ENCODE results near the gene C1QTNF2. TPM values are rescaled to one million over a fixed set of nuclear protein-coding genes. Genes with fewer than 3 reads are reported as not detected.

C1QTNF2 gene
- total and polyA plus RNA-seq, 7 donors, result 0.85 to 2.5 (median 1.1) TPM; not detected in 2

DNA sequence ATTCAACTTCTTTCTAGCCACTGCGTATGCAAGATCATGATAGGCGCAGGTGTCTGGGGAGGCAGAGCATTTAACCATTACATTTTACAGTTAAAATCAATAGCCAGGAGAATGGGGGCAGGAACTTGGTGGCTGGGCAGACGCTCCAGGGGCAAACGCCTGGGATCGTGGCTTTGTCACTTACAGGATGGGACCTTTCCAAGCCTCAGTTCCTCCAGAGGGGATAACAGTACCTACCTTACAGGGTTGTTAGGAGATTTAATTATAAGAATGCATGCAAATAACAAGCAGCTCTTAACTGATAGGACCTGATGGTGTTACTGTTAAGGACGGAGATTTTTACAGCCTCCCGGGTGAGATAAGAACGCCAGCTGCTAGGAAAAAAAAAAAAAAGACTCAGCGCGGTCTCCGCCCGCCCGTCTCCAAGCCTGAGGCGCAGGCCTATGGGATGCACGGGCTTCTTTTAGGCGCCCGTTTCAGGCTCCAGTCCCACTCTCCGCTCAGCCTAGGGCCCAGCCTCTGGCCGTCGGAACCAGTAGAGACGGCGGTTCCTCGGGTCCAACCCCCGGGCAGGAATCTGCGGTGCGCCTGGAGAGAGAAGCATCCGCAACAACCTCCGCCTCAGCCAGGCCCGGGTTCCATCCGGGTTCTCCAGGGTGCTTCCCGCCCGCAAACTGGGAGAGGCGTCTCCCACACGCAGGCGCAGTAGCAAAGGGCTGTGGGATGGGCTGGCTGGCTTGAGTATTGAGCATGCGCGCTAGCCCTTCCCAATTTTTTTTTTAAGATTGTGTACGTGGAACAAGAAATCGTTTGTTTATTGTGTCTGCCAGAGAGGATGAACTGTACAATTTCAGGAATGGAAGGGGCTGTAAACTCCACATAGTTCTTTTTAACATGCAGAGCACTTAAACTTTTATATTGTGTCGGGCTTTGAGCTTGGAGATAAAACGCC, 29.3 kb upstream of the C1QTNF2 start, which contains the start of gene FAM200C:
Gene FAM200C, minus strand, starts transcription at position 653 of the 952 bp plus-strand sequence. CDS start 4,564 bp downstream, outside the sequence.
- 1% methylated on average over 41 of the region's 41 CpGs for WGBS, 2 donors
- H3K27me3 ChIP-seq, result no peaks in the 10 kb centered on the region
- H3K9me3 ChIP-seq, result no peaks in the 10 kb centered on the region
- DNase-seq, result peak; percentile 96
- peaks cover 7 to 35% (median 19%) of the 10 kb centered on the region in 4 donors for H3K36me3 ChIP-seq
- TF ChIP-seq EP300 (IDR thresholded peaks at IDR 0.05) (peak in 1 of 4 donors; percentile 7), POLR2A (IDR thresholded peaks at IDR 0.05) (peak; percentile 94 to 96), POLR2AphosphoS5 (IDR thresholded peaks at IDR 0.05) (peak; percentile 96 to 99 (median 98))
- TF ChIP-seq, protein P1, sequence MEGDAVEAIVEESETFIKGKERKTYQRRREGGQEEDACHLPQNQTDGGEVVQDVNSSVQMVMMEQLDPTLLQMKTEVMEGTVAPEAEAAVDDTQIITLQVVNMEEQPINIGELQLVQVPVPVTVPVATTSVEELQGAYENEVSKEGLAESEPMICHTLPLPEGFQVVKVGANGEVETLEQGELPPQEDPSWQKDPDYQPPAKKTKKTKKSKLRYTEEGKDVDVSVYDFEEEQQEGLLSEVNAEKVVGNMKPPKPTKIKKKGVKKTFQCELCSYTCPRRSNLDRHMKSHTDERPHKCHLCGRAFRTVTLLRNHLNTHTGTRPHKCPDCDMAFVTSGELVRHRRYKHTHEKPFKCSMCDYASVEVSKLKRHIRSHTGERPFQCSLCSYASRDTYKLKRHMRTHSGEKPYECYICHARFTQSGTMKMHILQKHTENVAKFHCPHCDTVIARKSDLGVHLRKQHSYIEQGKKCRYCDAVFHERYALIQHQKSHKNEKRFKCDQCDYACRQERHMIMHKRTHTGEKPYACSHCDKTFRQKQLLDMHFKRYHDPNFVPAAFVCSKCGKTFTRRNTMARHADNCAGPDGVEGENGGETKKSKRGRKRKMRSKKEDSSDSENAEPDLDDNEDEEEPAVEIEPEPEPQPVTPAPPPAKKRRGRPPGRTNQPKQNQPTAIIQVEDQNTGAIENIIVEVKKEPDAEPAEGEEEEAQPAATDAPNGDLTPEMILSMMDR (IDR thresholded peaks at IDR 0.05), result no peak
- peak within 1 kb of the TSS; percentile 89 to 92 (median 90) for H3K27ac ChIP-seq
- peaks cover 0 to 36% (median 27%) of the 10 kb centered on the region in 4 donors for H3K4me1 ChIP-seq
- peak within 1 kb of the TSS; percentile 64 to 73 (median 72) for H3K4me3 ChIP-seq
- intact Hi-C loops (cut with DNase I), result loop anchor here (1.0 to 5.0 kb wide), 2 partner anchors 19 to 282 kb away; partner anchors contain the start of gene PWWP2A

DNA sequence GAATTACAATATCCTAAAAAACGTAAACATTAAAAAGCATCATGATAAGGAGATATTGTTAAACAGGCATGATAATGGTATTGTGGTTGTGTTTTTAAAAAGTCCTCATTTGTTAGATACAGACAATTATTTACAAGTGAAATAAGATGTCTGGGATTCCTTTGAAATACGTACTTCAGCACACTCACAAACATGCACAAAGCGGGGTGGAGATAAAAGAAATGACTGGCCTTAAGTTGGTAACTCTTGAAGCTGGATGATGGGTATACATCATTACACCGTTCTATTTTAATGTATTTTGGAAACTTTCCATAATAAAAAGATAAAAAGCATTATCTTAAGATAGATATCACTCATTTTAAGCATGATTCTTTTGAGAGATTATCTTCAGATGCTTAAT, 28.4 kb upstream of the C1QTNF2 start:
- Histone ChIP-seq H3K36me3 (peaks cover 0 to 26% (median 11%) of the 10 kb centered on the region in 4 donors), H3K27me3 (no peaks in the 10 kb centered on the region), H3K4me1 (peaks cover 0 to 45% (median 30%) of the 10 kb centered on the region in 4 donors), H3K4me3 (peak overlapping the region; percentile 64 to 73 (median 72)), H3K9me3 (no peaks in the 10 kb centered on the region), H3K27ac (peak overlapping the region in 3 of 4 donors; percentile 90 to 92 (median 91))
- 26 to 58% methylated on average over 4 of the region's 4 CpGs for WGBS, 2 donors
- no peak for DNase-seq
- TF ChIP-seq, protein P1 (IDR thresholded peaks at IDR 0.05), result no peak
- TF ChIP-seq EP300 (IDR thresholded peaks at IDR 0.05), result no peak
- intact Hi-C loops (cut with DNase I), result no loop called here

DNA sequence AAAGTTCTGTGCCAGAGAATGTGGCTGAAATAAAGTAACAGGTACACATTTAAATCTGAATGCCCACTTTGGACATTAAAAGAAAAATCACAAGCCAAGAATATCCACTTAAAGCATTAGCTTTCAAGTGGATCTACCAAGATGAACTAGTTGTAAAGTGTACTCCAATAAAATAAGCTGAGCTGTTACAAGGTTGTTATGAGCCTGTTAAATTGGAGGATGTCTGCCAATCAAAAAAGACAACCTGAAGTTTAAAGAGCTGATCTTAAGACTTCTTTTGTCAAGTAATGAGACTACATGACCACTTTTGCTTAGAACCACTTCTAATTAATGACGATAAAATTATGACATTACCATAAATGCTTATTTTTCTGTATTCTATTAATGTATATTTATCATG, 27.1 kb upstream of the C1QTNF2 start:
- Histone ChIP-seq H3K9me3 (no peaks in the 10 kb centered on the region), H3K27ac (no peak overlapping the region), H3K36me3 (peaks cover 0 to 13% (median 2%) of the 10 kb centered on the region in 4 donors), H3K27me3 (no peaks in the 10 kb centered on the region), H3K4me1 (peaks cover 0 to 52% (median 34%) of the 10 kb centered on the region in 4 donors), H3K4me3 (no peak overlapping the region)
- intact Hi-C loops (cut with DNase I), result no loop called here
- DNase-seq, result no peak
- TF ChIP-seq EP300 (IDR thresholded peaks at IDR 0.05) (no peak), POLR2AphosphoS5 (IDR thresholded peaks at IDR 0.05) (no peak), POLR2A (IDR thresholded peaks at IDR 0.05) (no peak)
- TF ChIP-seq, protein P1 (IDR thresholded peaks at IDR 0.05), result no peak
- WGBS, 2 donors, result 88 to 97% methylated on average over 1 of the region's 1 CpG

DNA sequence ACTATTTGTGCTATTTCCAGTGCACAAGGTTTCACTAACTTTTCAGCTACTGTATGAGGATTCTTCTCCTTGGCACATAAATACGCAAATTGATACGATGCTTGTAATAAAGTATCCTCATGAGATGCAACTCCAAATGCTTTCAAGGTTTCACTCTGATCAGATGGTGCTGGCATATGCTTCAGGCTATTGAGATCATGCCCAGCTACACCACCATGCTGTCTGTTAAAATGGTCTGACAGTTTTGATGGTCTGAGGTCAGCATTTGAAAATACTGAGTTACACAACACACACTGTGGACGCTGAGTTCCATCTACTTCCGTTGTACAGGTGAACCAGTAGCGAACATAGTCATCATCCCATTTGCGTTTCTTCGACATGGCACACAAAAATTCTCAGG, 24.7 kb upstream of the C1QTNF2 start:
- WGBS, 2 donors, result 96 to 97% methylated on average over 7 of the region's 7 CpGs
- no peak for DNase-seq
- H3K27ac ChIP-seq, result no peak overlapping the region
- H3K36me3 ChIP-seq, result no peaks in the 10 kb centered on the region
- no peaks in the 10 kb centered on the region for H3K9me3 ChIP-seq
- no peaks in the 10 kb centered on the region for H3K27me3 ChIP-seq
- H3K4me3 ChIP-seq, result no peak overlapping the region
- no peak for TF ChIP-seq EP300 (IDR thresholded peaks at IDR 0.05)
- TF ChIP-seq POLR2AphosphoS5 (IDR thresholded peaks at IDR 0.05), result no peak
- no peak for TF ChIP-seq POLR2A (IDR thresholded peaks at IDR 0.05)
- TF ChIP-seq, protein P1 (IDR thresholded peaks at IDR 0.05), result no peak
- peaks cover 0 to 53% (median 34%) of the 10 kb centered on the region in 4 donors for H3K4me1 ChIP-seq
- intact Hi-C loops (cut with DNase I), result no loop called here
